ENCODE results near the gene CD96.
"Not testable (repeated sequence)": the region's sequence is repeated elsewhere in the genome, so short reads cannot be mapped to it uniquely, and the experiment has no call there.

CD96 gene

GRCh38 chr3:111630638-111631037, 88.6 kb downstream of the CD96 start:
- DNase-seq, result not testable (repeated sequence)

DNA sequence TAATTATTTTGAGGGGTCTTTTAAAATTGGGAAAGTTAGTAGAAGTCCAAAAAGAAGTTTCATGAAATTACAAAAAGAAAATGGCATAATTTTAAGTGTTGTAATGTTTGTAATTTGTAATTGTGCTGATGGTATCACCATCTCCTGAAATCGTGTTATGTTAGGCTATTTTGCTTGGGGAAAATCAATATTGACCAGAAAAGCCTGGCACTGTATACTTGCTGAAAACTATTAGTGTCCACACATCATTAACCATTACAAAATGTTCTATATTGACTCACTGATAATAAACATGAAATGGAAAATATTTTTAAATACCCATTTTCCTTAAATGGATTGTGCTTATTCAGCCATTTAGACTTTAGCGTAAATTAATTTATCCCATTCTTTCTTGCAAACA, 93.4 kb downstream of the CD96 start:
- no peak for DNase-seq

GRCh38 chr3:111636366-111636885, 94.4 kb downstream of the CD96 start:
- no peak for DNase-seq

GRCh38 chr3:111639316-111639715, 97.3 kb downstream of the CD96 start:
- no peak for DNase-seq

GRCh38 chr3:111648991-111649579, 107.1 kb downstream of the CD96 start:
- no peak for DNase-seq

GRCh38 chr3:111650378-111651275, 108.6 kb downstream of the CD96 start:
- no peak for DNase-seq

- no peak for DNase-seq
Measured at GRCh38 chr3:111652492-111653180, 110.6 kb downstream of the CD96 start.

DNA sequence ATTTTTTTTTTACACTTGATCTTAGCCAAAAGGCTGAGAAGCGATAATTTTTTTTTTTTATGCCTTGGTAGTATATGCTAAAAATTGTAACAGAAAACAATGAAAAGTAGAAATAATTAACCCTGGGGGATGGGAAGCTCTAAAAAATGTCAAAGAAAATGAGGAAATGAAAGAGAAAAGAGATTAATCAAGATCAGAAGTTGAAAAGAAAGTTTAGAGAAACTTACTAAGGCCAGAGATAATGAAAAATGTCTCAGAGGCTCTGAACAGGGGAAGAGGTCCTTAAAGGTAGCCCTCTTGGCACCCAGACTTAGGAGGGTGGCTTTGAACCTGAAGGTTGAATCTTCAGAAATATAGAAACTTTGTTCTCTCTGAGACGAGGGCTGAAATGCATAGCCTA, 111.8 kb downstream of the CD96 start:
- DNase-seq, result no peak

- DNase-seq, result no peak
Measured at GRCh38 chr3:111662012-111662411, 120.0 kb downstream of the CD96 start.

DNA sequence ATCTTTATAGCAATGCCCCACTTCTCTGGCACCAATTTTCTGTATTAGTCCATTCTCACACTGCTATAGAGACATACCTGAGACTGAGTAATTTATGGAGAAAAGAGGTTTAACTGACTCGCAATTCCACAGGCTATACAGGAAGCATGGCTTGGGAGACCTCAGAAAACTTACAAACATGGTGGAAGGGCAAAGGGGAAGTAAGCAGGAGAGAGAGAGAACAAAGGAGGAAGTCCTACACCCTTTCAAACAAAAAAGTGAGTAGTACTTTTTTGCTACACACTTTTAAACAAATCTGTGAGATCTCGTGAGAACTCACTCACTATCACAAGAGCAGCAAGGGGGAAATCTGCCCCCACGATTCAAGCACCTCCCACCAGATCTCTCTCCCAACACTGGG, 120.9 kb downstream of the CD96 start:
- no peak for DNase-seq

DNA sequence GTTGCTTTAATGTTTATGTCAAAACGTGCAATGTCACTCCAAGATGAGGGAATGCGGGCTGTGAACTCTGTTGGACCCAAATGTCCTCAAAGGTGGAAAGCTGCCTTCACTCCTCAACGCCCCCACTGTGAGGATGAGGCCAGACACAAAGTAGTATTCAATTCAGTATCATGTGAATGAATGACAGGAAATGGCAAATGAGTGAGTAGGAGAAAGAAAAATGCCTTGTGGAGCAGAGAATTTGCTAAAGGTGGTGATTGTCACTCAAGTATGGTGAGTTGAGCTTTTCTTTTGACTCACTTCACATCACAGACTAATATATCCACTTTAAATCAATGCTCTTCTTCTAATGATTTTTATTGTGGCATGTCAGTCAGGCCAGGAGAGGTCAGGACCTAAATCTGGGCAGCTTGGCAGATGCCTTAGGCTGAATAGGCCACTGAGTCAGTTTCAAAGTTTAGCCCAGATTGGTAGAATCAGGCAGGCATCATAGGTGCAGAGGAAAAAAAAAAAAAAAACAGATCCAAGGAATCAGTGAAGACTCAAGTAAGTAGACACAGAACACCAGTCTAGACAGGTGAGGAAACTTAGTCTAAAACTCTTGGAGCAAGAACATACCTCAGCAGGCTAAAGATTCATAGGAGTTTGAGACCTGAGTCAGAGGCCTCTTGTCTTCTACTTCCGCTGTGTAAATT, 124.2 kb downstream of the CD96 start:
- no peak for DNase-seq

- DNase-seq, result no peak
Measured at GRCh38 chr3:111667170-111667569, 125.2 kb downstream of the CD96 start.

GRCh38 chr3:111667621-111668239, 125.7 kb downstream of the CD96 start:
- no peak for DNase-seq

GRCh38 chr3:111668326-111668725, 126.3 kb downstream of the CD96 start:
- no peak for DNase-seq

- peak in 1 of 2 experiments; percentile 59 for DNase-seq
Measured at GRCh38 chr3:111668888-111669488, 127.0 kb downstream of the CD96 start.

DNA sequence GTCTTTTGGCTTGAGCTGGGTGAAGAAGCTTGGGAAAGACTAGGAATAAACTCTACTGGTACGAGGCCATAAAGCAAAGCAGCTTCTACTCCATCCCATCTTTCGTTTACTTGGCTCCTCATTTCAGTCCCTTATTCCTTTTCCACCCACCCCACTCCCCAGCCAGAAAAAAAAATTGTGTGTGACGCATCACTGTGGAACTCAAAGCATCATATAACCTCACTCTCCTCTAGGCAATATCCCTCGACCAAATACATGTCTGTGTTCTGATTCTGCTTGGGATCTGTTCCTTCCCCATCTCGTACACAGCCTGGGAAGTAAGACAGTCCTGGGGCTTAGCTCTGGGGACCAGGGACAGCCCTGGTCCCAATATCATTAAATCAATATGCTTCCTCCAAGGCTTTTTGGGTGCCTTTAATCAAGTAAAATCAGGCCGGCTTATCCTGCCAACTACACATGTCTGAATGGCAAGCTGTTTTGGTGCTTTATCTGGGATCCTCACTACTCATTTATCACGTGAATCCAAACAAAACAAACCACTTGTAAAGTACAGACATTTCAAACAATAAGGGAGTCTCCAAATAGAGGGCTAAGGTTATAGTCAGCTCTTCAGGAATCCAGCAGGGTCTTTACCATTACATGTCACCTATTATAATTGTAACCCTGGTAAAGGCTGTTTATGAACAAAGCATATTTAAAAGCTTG, 128.1 kb downstream of the CD96 start:
- DNase-seq, result no peak

DNA sequence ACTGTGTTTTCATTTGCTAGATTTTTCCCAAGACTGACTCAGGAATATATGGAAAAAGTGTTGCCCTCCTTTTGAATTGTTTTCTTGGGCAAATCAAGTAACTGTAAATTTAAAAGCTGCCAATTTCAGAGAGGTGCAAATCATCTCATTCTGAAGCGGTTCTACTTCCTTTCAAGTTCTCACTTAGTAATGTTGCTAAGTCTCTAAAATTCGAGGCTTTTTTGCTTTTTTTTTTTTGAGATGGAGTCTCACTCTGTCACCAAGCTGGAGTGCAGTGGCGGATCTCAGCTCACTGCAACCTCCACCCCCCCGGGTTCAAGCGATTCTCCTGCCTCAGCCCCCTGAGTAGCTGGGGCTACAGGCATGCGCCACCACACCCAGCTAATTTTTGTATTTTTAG, 130.5 kb downstream of the CD96 start:
- DNase-seq, result not testable (repeated sequence)

GRCh38 chr3:111675846-111676210, 133.8 kb downstream of the CD96 start:
- DNase-seq, result no peak

GRCh38 chr3:111676211-111677006, 134.4 kb downstream of the CD96 start:
- DNase-seq, result no peak

GRCh38 chr3:111677007-111677392, 135.0 kb downstream of the CD96 start:
- no peak for DNase-seq
